Hepatocyte (in vitro differentiated cells): ENCODE results near the gene GSPT2.

Experiments
- CTCF ChIP-seq: fragments of 200-600 bp; sonication (generic); IDR thresholded peaks from 2 replicates; pipeline ENCODE4 v1.5.1; 2016; ENCODE audit warnings: antibody characterized with exemption, mild to moderate bottlenecking; ENCODE audit not compliant: poor library complexity
- EZH2 ChIP-seq: fragments of 200-600 bp; sonication (generic); IDR thresholded peaks from 2 replicates; pipeline ENCODE4 v1.6.1; 2016; ENCODE audit warnings: antibody characterized with exemption, mild to moderate bottlenecking, borderline replicate concordance

GRCh38 chrX:51743179-51743957, at the start of gene GSPT2:
- TF ChIP-seq CTCF = no peak
- TF ChIP-seq EZH2 = no peak
